ENCODE measurements around the gene DMP1.

- no peak for TF ChIP-seq CTCF (IDR thresholded peaks at IDR 0.05; ENCODE audit: low read depth, low read length)
- TF ChIP-seq EZH2phosphoT487 (IDR thresholded peaks at IDR 0.05; ENCODE audit: low read depth), result no peak
Observed at GRCh38 chr4:87624698-87625097, 25.4 kb upstream of the DMP1 start.

All from OCI-LY3 (cell line).